ENCODE measurements around the gene CERKL. TPM values are rescaled to one million over a fixed set of nuclear protein-coding genes. Genes with fewer than 3 reads are reported as not detected.

The CERKL gene
- total RNA-seq, 2 donors from 2014 or later: 0.52 to 0.66 TPM

GRCh38 chr2:181553244-181553643, 103.7 kb downstream of the CERKL start:
- WGBS, 2 donors: 72 to 85% methylated on average over 2 of the region's 2 CpGs
- H3K4me3 ChIP-seq: no peak overlapping the region
- ATAC-seq: no peak
- no peak overlapping the region for H3K27ac ChIP-seq
- TF ChIP-seq POLR2A (IDR thresholded peaks at IDR 0.05): no peak
- TF ChIP-seq, protein P1, sequence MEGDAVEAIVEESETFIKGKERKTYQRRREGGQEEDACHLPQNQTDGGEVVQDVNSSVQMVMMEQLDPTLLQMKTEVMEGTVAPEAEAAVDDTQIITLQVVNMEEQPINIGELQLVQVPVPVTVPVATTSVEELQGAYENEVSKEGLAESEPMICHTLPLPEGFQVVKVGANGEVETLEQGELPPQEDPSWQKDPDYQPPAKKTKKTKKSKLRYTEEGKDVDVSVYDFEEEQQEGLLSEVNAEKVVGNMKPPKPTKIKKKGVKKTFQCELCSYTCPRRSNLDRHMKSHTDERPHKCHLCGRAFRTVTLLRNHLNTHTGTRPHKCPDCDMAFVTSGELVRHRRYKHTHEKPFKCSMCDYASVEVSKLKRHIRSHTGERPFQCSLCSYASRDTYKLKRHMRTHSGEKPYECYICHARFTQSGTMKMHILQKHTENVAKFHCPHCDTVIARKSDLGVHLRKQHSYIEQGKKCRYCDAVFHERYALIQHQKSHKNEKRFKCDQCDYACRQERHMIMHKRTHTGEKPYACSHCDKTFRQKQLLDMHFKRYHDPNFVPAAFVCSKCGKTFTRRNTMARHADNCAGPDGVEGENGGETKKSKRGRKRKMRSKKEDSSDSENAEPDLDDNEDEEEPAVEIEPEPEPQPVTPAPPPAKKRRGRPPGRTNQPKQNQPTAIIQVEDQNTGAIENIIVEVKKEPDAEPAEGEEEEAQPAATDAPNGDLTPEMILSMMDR (IDR thresholded peaks at IDR 0.05): no peak
- H3K4me1 ChIP-seq: no peaks in the 10 kb centered on the region
- no peaks in the 10 kb centered on the region for H3K36me3 ChIP-seq (replicated peaks in 1 of 2; ENCODE audit: insufficient read depth in 1 of 2, low read depth in 2 of 2)
- H3K9me3 ChIP-seq: no peaks in the 10 kb centered on the region
- intact Hi-C loops (cut with DNase I): no loop called here
- H3K27me3 ChIP-seq: no peaks in the 10 kb centered on the region
- no peak for DNase-seq

- Histone ChIP-seq H3K9me3 (no peaks in the 10 kb centered on the region), H3K27ac (no peak overlapping the region), H3K4me1 (no peaks in the 10 kb centered on the region), H3K36me3 (replicated peaks in 1 of 2; ENCODE audit: insufficient read depth in 1 of 2, low read depth in 2 of 2) (no peaks in the 10 kb centered on the region), H3K4me3 (no peak overlapping the region), H3K27me3 (no peaks in the 10 kb centered on the region)
- no peak for TF ChIP-seq POLR2A (IDR thresholded peaks at IDR 0.05)
- TF ChIP-seq, protein P1 (IDR thresholded peaks at IDR 0.05): no peak
- 6 to 48% methylated on average over 1 of the region's 1 CpG for WGBS, 2 donors
- intact Hi-C loops (cut with DNase I): no loop called here
- DNase-seq (no peak), ATAC-seq (no peak)
Measured at GRCh38 chr2:181552808-181553207, 104.1 kb downstream of the CERKL start.

GRCh38 chr2:181546086-181546485, 110.8 kb downstream of the CERKL start:
- Histone ChIP-seq H3K27ac (no peak overlapping the region), H3K27me3 (no peaks in the 10 kb centered on the region), H3K9me3 (no peaks in the 10 kb centered on the region), H3K4me1 (no peaks in the 10 kb centered on the region), H3K4me3 (no peak overlapping the region), H3K36me3 (replicated peaks in 1 of 2; ENCODE audit: insufficient read depth in 1 of 2, low read depth in 2 of 2) (no peaks in the 10 kb centered on the region)
- intact Hi-C loops (cut with DNase I): no loop called here
- ATAC-seq (no peak), DNase-seq (no peak)
- WGBS, 2 donors: 31 to 45% methylated on average over 3 of the region's 3 CpGs
- TF ChIP-seq, protein P1 (IDR thresholded peaks at IDR 0.05): no peak
- no peak for TF ChIP-seq POLR2A (IDR thresholded peaks at IDR 0.05)

- intact Hi-C loops (cut with DNase I): no loop called here
- Histone ChIP-seq H3K27me3 (no peaks in the 10 kb centered on the region), H3K9me3 (no peaks in the 10 kb centered on the region), H3K4me3 (no peak overlapping the region), H3K27ac (no peak overlapping the region), H3K36me3 (replicated peaks in 1 of 2; ENCODE audit: insufficient read depth in 1 of 2, low read depth in 2 of 2) (no peaks in the 10 kb centered on the region), H3K4me1 (no peaks in the 10 kb centered on the region)
- ATAC-seq (no peak), DNase-seq (no peak)
- 80 to 88% methylated on average over 2 of the region's 2 CpGs for WGBS, 2 donors
- TF ChIP-seq POLR2A (IDR thresholded peaks at IDR 0.05): no peak
- TF ChIP-seq, protein P1 (IDR thresholded peaks at IDR 0.05): no peak
Measured at GRCh38 chr2:181542170-181542569, 114.7 kb downstream of the CERKL start.

GRCh38 chr2:181540421-181540820, 116.5 kb downstream of the CERKL start:
- ATAC-seq (no peak), DNase-seq (no peak)
- 74 to 85% methylated on average over 4 of the region's 4 CpGs for WGBS, 2 donors
- no peak overlapping the region for H3K4me3 ChIP-seq
- no peaks in the 10 kb centered on the region for H3K27me3 ChIP-seq
- intact Hi-C loops (cut with DNase I): no loop called here
- H3K9me3 ChIP-seq: no peaks in the 10 kb centered on the region
- H3K4me1 ChIP-seq: no peaks in the 10 kb centered on the region
- TF ChIP-seq POLR2A (IDR thresholded peaks at IDR 0.05): no peak
- TF ChIP-seq, protein P1 (IDR thresholded peaks at IDR 0.05): no peak
- no peaks in the 10 kb centered on the region for H3K36me3 ChIP-seq (replicated peaks in 1 of 2; ENCODE audit: insufficient read depth in 1 of 2, low read depth in 2 of 2)
- no peak overlapping the region for H3K27ac ChIP-seq
